HG03342 (cell line): ENCODE data around the gene TARBP2.
"Not testable (repeated sequence)": the region's sequence is repeated elsewhere in the genome, so short reads cannot be mapped to it uniquely, and the experiment has no call there.

ENCODE experiments used
- ATAC-seq: cut with Tn5 transposase; IDR thresholded peaks from one replicate; pipeline ENCODE4 v1.9.1; 2021; ENCODE audit warnings: mild to moderate bottlenecking, moderate library complexity; ENCODE audit not compliant: unreplicated experiment

TARBP2 gene

DNA sequence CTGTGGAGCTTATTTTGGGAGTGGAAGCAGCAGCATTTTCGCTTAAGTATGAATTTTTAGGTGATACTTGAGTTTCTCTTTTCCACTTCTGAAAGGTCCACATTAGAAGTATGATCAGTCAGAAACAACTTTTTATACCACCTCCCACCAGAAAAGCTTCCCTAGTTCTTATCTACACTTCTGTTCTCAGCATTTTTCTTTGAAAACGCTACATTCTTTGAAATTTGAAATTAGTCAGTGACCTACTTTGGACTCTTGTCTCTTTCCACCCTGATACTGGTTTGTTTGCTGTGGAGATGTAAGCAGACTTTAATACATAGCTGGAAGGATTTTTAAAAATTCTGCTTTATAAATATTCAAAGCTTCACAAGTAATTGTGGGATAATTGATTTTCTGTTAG is 27.0 kb upstream of the TARBP2 start:
- ATAC-seq: no peak

DNA sequence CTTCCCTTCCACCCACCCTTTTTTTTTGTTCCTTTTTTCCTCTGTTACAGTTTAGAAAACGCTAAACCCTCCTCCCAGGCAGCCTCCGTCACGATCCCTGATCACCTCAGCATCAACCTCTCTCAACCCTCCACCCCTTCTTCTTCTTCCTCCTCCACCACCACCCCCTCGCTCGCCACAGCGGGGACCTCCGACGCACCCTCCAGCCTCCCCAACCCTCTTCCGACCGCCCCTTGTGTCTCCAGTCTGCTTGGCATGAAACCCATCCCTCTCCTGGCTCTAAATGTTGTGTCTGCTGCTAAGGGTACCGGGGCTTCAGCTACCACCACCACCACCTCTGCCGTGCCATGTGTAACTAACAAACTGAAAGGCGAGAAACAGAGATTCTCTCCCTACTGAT is 26.3 kb upstream of the TARBP2 start:
- ATAC-seq: no peak

DNA sequence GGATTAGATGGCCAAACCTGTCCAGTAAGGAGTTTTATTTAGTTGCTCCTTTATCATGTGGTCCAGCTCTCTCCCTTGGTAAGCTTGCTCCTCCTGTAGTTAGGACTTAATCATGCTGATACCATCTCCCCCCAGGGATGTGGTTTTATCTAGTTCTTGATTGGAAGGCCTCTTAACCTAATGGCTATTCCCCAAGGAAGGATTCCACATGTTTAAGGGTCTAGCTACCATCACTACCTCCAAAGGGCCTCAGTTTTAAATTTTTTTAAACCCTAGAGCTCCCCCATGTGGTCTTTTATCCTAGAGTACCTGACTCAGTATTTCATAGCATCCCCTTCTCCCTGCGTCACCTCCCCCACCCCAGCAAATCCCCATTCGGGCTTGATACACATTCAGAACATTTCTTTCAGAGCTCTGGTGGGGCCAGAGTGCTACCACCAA is 24.3 kb upstream of the TARBP2 start:
- no peak for ATAC-seq

DNA sequence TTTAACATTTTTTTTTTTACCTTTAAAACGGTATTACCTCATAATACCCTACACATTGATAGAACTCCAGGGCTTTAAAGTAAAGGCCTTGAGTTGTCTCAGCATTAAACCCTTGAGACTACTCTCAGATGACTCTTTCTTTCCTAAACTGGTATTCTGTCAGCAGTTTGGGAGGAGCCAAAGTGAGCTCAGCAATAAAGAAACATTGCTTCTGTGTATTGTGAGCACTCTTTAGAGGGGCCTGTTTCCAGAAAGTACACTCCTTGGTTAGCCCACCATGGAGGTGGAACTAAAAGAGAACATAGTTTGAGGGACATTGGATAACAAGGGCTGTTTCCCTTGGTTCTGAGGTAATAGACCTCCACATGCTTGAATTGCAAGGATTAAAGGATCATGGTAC is 22.2 kb upstream of the TARBP2 start:
- ATAC-seq: no peak

DNA sequence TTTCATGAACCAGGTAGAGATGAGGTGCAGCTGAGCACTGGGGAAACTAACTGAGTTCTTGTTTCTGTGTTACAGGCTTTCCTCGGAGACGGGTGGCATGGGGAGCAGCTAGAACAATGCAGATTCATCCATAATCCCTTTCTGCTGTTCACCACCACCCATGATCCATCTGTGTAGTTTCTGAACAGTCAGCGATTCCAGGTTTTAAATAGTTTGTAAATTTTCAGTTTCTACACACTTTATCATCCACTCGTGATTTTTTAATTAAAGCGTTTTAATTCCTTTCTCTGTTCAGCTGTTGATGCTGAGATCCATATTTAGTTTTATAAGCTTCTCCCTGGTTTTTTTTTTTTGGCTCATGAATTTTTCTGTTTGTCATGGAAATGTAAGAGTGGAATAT is 21.8 kb upstream of the TARBP2 start:
- no peak for ATAC-seq

DNA sequence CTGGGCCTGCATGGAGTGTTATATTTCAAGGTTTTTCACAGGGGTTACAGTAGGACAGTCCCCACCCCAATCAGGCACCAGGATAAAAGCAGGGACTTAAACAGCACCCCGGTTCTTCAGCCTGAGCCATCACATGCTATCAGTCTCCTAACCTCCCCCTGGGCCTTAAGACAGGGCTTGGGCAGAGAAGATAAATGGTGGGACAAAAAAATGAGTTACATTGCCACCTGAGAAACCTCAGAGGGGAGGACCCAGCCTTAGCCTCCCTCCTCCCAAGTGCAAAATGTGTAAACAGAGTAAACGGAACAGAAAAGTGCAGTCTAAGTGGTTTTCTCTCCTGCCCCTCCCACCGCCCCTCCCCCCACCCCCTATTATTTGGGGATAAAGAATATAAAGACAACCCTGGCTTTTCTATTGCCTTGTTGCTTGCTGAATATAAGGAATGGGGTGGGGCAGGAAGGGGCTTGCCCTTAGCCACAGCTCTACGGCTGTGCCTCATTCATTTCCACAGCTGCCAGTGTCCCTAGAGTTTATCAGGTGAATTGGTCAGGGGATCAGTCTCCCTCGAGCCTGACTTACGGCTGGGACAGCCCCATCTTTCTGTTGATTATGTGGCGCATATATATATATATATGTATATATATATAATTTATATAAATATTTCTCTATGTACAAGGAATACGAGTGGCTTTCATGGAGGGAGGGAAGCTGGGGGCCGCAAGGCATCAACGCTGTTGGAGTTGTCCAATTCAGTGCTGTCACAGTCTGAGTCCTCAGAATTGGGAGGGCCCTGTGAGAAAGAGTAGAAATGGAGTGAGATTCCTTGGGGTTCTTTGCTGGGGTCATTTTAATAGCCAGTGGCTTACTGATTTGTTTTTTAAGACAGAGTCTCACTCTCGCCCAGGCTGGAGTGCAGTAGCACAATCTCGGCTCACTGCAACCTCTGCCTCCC is 20.3 kb upstream of the TARBP2 start:
- ATAC-seq: no peak

DNA sequence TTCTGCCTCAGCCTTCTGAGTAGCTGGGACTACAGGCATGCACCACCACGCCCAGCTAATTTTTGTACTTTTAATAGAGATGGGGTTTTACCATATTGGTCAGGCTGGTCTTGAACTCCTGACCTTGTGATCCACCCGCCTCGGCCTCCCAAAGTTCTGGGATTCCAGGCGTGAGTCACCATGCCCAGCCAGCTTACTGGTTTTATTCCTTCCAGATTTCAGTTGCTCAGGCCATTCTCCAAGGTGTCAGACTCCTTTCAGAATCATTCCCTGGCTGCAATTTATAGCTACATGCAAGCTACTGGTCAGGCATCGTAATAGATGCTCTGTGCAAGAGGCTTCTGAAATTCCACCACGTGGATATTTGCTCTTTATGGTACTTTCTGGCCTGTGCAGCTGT is 19.6 kb upstream of the TARBP2 start:
- not testable (repeated sequence) for ATAC-seq

DNA sequence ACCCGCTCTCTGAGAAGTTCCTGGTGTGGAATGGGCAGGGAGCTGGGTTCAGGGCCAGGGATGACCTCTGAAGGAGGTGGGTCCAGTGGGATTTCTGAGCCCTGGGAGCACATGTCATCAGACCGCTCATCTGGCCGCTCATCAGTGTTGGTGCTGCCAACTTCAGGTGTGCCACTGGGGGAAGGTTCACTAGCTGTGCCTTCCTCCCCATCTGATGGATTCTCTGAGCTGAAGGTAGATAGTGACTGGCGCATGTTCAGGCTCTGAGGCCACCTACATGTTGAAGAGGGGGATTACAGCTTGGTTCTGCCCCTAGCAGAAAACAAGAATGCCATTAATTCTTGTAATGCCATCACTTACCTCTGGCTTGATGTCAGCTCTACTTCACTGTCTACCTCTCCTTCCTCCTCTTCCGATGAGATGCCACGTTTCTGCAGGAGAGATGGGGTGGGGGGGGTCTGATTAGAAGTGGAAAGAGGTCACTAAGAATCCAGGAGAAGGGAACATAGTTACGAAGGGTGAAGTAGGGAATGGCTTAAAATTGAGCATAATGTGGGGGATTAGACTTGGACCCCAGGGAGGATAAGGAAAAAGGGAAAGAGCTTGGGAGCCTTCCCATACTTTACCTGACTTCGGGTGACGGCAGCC is 19.0 kb upstream of the TARBP2 start:
- ATAC-seq: no peak

DNA sequence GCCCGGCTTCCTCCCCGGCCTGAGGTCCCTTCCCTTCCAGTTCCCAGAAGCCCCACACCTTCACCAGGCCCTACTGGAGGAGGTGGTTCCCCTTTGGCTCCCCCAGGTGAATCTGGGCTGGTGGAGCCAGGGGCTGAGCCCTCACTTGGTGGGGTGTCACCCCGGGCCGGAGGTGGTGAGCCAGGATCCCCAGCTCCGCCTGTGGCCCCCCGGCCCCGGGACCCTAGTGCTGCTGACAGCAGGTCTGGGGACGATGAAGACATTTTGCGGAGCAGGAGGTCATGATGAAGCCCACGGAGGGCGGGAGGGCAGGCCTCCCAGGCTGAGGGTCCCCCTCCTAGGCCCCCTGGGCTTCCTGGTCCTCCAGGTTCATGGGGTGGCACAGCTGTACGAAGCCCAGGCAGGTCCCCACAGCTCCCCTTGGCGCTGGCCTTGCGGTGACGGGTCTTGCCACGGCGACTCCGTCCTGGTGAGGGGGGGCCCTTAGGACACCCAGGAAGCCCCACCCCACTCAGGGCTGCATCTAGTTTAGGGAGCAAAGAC is 18.4 kb upstream of the TARBP2 start:
- no peak for ATAC-seq

DNA sequence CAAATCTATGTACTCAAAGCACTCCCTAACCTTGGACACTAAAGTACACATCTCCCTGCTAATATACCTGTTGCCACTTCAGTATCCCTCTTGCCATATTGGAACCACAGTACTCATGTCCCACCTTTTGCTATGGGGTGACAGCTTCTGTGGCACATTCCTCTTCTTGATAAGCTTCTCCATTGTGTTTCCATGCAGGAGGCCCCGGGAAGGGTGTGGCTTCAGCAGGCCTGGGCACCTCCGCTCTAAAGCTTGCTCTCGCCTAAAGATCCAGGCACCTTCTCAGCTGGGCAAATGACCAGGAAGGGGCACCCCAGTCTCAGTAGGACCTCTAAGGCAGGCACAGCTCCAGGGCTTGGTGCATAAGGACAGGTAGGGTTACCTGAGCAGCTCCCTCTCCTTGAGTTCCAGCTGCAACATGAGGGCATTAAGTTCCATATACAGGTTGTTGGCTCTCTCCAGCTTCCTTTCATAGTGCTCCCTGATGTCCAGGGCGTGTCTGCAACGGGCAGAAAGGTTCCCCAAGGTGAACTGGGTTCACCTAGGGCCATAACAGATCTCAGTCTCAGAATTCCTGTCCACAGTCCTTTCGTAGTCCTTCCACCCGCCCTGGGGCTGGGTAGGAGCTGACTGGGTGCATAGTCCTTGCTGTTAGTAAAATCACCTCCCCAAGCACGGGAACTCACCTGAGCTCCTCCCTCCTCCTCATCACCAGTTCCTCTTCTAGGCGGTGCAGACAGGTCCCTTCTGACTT is 17.7 kb upstream of the TARBP2 start:
- ATAC-seq: no peak

DNA sequence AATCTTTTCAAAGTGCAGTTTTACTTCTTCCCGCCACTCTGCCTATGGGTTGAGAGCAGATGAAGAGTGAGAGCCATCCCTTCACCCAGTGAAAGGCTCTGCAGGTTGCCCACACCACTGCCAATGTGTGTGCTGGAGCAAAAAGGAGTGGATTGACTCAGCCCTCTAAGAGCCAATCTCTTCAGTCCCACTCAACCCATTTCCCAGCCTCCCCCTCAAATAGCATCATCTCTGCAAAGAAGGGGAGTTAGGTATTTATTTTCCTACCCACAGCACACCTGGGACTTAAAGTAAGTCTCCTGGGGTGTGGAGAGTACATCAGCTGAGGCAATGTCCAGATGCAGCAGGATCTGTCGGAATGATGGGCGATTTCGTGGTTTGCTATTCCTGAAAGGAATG is 17.1 kb upstream of the TARBP2 start:
- no peak for ATAC-seq

DNA sequence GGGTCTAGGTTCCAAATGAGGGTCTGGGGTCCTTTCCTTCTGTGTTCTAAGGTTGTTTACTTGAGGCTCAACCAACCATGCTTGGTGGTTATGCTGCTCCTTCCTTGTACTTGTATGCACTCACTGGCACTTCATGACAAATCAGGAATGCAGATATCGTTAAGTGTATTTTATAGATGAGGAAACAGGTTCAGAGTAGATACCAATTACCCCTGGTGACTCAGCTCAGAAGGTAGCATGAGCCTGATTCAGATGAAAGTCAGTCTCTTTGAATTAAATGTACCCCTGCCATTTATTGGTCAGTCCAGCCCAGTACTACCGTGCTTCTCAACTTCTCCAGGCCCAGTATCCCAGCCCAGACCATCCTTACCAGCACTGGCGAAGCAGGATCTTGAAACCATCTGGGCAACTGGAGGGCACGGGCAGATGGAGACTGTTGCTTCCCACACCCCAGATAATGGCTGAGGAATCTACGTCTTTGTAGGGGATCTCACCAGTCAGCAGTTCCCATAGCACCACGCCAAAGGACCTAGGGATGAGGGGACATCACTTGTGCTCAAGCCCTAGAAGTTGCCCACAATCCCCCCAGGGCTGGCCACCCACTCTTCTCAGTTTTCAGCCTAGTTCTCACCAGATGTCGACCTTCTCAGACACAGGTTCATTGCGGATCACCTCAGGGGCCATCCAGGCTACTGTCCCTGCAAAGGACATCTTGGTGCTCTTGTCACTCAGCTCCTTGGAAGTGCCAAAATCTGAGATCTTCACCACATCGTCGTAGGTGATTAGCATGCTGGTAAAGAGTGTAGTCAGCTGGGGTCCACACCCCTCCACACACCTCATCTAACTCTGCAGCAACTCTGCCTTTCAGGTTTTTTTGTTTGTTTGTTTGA is 16.2 kb upstream of the TARBP2 start:
- ATAC-seq: no peak

DNA sequence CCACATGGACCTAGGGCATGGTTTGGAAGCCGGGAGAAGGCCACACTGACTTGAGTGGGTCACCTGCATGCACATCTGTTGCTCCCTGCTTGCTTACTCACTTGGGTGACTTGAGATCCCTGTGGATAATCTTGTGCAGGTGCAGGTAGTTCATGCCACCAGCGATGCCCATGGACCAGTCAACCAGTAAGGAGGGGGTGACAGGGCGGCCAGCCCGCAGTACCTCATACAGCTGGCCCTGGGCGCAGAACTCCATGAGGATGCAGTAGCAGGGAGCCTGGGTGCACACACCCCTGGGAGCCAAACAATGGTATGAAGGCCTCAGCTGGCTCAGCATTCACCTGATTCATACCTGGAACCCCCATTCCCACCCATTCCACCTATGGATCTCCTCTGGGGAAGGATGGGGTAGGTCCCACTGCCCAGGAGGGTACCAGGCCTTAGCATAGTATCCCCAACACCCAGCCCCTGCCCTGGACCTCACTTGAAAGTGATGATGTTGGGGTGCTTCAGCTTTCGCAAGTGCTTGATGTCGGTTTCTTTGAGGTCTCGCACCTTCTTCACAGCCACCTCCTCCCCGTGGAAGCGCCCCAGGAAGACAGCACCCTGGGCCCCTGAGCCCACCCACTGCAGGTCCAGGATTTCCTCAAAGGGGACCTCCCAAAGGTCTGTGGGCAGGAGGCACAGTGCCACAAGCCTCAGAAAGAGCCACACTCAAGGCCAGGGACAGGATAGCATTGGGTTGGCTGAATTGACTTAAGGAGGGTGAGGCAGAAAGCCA is 14.9 kb upstream of the TARBP2 start:
- ATAC-seq: no peak

DNA sequence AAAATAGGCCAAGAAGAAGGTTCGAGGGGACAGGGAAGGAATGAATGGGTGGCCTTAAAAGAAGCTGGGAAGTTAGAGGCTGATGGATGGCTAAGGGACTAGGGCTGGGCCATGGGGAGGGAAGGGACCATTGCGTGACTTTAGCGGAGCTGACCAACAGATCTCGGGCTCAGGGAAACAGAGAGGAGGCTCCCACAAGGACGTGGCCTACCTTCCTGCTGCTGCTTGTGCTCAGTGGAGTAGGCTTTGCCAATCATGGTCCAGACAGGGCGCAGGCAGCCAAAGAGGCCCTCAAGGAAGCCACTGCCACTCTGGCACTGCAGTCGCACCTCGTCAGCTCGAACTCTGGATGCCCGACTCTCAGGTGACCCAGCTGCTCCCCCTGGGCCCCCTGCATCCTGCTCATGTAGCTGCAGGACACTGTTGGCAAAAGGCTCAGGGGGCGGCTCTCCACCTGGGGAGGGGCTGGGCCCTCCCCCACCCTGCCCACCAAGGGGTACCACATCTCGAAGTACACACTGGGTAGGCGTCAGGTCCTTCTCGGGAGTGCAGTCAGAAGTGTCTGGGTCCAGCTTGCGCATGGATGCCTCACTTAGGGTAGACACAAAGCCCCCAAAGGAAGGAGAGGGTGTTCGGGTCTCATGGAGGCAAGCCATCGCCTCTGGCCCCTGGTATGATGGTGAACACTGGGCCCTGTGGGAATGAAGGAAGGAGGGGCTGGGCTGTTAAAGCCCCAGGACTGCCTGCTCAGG is 14.2 kb upstream of the TARBP2 start:
- no peak for ATAC-seq

DNA sequence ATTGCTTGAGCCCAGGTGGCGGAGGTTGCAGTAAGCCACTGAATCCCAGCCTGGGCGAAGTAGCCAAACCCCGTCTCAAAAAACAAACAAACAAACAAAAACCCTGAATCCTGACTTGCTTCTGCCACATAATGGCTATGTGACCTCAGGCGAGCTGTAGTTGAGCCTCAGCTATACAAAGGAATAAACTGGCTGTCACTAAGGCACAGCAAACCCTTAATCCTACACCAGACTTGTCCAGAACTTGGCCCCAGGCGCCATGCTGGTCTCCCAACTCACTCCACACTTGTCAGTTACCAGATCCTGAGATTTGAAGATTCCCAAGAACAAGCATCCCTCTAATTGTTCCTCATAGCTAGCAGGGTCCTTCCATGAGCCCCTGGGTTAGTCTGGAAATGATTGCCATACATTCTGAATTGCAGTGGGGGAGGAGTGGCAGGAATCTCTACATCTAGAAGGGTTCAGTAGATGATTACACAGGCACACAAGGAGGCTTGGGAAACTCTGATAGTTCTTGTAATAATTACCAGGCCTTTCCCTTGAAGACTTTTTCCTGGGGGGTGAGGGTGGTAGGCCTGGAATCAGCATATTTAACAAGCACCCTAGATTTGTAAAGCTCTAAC is 11.7 kb upstream of the TARBP2 start:
- ATAC-seq: no peak

DNA sequence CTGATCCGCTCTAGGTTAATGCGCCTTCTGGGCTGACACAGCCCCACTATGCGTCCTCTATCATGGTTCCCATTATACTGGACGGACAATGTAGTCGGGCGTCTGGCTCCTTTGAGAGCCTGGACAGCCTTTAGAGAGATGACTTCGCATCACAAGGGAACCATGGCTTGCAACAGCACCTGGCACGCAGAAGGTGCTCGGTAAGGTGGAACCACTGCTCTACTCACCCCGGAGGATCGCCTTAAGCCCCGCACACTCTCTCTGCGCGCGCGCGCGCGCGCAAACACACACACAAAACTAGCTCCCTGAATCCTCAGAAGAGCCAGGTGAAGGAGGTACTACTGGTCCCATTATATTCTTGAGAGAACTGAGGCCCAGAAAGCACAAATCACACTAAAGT is 8.9 kb upstream of the TARBP2 start:
- ATAC-seq: no peak

DNA sequence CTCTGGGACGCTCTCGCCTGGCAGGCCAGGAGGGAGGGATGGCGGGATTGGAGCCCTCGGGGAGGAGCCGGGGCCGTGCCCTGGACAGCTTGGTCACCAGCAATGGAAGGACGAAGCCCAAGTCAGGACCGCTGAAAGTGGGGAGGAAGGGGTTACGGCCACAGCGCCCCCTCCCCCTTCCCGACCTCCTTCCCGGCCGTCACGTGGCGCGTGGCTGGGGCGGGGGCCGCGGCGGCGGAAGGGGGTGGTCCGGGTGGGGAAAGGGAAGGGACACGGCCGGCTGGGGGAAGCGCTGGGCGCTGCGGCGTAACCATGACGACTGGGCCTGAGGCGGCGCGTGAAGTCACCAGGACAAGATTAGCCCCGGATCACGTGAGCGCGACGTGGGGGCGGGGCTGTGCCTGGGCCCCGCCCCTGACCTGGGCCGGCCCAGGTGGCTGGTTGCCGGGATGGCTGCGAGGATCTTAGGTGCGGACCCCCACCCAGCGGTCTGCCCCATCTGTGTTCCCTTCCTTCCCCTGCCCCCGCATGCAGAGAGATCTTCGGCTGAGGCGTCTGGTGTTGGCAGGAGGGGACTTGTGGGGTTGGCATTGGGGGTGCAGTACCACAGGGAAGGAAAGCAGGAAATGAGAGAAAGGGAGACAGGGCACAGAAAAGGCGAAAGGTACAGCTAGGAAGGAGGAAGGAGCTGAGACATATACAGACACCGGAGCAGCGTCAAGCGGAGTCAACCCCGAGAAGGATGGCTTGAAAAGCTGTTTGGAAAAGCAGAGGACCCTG is 8.1 kb upstream of the TARBP2 start:
- peak; percentile 93 for ATAC-seq
